Measurements from ENCODE around the gene HNRNPA3. TPM values are rescaled to one million over a fixed set of nuclear protein-coding genes. Genes with fewer than 3 reads are reported as not detected.
A peak's percentile ranks its signal among the peaks of the same experiment; 100 is the strongest.

HNRNPA3 gene
- total RNA-seq, 4 donors from 2014 or later, result 56.4 to 256 (median 107) TPM

DNA sequence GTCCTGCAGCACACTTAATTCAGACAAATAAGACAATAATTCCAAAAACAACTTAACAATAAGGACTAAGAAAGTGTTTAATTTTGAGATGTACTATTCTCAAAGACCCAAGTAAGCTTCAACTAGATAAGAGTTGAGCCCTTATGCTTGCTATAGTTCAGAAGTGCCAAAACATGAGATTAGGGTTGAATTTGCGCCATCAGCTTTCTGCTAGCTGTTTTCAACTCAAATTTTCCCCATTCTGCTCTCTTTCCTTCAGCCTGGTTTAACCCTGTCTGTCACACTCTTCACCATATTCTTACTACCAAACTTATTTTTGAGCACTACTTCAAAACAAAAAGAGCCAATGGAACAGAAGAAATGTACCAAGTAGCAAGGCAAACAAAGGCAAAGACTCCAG, 47.8 kb downstream of the HNRNPA3 start:
- H3K9me3 ChIP-seq, result no peaks in the 10 kb centered on the region
- intact Hi-C loops (cut with DNase I; ENCODE audit: low total_unique reads), result loop anchor here (5.0 to 10.0 kb wide), 2 partner anchors 48 to 1136 kb away; partner anchors contain the start of genes HNRNPA3, HOXD8 and HOXD9
- H3K4me1 ChIP-seq, result peaks cover 5 to 16% of the 10 kb centered on the region in 2 donors
- no peaks in the 10 kb centered on the region for H3K36me3 ChIP-seq
- TF ChIP-seq POLR2A (IDR thresholded peaks at IDR 0.05), result no peak
- TF ChIP-seq, protein P1, sequence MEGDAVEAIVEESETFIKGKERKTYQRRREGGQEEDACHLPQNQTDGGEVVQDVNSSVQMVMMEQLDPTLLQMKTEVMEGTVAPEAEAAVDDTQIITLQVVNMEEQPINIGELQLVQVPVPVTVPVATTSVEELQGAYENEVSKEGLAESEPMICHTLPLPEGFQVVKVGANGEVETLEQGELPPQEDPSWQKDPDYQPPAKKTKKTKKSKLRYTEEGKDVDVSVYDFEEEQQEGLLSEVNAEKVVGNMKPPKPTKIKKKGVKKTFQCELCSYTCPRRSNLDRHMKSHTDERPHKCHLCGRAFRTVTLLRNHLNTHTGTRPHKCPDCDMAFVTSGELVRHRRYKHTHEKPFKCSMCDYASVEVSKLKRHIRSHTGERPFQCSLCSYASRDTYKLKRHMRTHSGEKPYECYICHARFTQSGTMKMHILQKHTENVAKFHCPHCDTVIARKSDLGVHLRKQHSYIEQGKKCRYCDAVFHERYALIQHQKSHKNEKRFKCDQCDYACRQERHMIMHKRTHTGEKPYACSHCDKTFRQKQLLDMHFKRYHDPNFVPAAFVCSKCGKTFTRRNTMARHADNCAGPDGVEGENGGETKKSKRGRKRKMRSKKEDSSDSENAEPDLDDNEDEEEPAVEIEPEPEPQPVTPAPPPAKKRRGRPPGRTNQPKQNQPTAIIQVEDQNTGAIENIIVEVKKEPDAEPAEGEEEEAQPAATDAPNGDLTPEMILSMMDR (IDR thresholded peaks at IDR 0.05), result no peak
- no peak for DNase-seq
- peak overlapping the region; percentile 99 to 100 for H3K27ac ChIP-seq
- H3K27me3 ChIP-seq, result no peaks in the 10 kb centered on the region
- H3K4me3 ChIP-seq, result peak overlapping the region in 1 of 2 donors; percentile 78

DNA sequence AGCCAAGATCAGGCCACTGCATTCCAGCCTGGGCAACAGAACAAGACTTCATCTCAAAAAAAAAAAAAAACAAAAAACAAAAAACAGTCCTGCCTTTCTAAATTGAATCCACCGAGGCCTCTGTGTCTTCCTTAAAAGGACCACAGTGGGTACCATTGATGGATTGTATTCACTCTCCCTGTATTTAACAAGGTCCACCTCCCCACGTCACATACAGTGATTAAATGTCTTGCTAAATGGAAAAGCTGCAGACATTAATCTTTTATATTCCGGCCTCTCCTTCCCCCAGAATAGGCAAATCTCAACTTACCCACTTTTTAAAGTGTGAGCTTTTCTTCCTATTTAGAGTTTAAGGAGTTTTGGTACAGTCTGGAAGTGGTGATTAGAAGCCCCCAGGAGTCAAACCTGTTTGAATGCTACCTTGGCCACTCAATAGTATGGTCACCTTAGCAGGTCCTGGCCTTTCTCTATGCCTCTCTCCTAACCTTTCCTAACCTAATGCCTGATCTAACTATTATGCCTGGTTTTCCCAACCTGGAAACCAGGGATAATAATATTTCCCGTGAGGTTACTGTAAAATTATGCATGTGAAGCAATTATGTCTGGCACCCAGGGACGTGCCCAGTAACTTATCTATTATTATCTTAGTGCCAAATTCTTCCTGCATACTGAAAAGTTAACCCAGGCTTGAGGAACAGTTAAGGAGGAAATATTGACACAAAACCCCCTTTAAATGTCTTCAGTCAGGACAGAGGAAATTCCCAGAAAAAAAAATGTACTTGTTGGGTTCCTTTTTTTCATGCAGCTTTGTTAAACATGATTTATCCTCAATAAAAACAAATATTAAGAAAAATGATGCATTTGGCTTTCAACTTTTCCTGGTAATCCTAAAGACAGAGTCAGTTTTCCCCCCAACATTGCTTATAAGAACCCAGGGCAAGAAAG, 48.8 kb downstream of the HNRNPA3 start:
- Histone ChIP-seq H3K4me3 (peak overlapping the region; percentile 78 to 88), H3K36me3 (no peaks in the 10 kb centered on the region), H3K27ac (peak overlapping the region; percentile 99 to 100), H3K4me1 (peaks cover 10 to 12% of the 10 kb centered on the region in 2 donors), H3K27me3 (no peaks in the 10 kb centered on the region), H3K9me3 (no peaks in the 10 kb centered on the region)
- TF ChIP-seq, protein P1 (IDR thresholded peaks at IDR 0.05), result no peak
- TF ChIP-seq POLR2A (IDR thresholded peaks at IDR 0.05), result no peak
- intact Hi-C loops (cut with DNase I; ENCODE audit: low total_unique reads), result loop anchor here (5.0 to 10.0 kb wide), 2 partner anchors 49 to 1137 kb away; partner anchors contain the start of genes HNRNPA3, HOXD8 and HOXD9
- no peak for DNase-seq

DNA sequence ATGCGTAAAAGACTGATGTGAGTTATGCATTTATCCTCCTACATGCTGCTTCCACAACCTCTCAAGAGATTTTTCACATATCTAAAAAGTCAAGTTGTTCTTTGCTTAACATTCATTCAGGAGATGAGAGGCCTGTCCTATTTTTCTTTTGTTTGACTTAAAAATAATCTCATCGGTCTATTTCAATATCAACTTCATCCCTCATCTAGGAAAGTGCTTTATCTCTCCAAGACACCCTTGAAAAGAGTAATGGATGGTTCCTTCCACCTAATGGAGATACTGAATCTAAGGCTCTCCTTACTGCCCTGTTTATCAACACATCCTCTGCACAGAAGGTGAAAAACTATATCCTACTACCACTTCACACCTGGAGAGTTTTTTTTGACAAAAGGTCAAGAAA, 49.5 kb downstream of the HNRNPA3 start:
- no peak for DNase-seq
- no peaks in the 10 kb centered on the region for H3K27me3 ChIP-seq
- peak overlapping the region; percentile 99 to 100 for H3K27ac ChIP-seq
- H3K4me3 ChIP-seq, result peak overlapping the region; percentile 78 to 88
- H3K36me3 ChIP-seq, result no peaks in the 10 kb centered on the region
- TF ChIP-seq, protein P1 (IDR thresholded peaks at IDR 0.05), result no peak
- TF ChIP-seq POLR2A (IDR thresholded peaks at IDR 0.05), result peak in 1 of 2 donors; percentile 15
- no peaks in the 10 kb centered on the region for H3K9me3 ChIP-seq
- intact Hi-C loops (cut with DNase I; ENCODE audit: low total_unique reads), result loop anchor here (5.0 to 10.0 kb wide), 2 partner anchors 50 to 1137 kb away; partner anchors contain the start of genes HNRNPA3, HOXD8 and HOXD9
- peaks cover 7 to 12% of the 10 kb centered on the region in 2 donors for H3K4me1 ChIP-seq

DNA sequence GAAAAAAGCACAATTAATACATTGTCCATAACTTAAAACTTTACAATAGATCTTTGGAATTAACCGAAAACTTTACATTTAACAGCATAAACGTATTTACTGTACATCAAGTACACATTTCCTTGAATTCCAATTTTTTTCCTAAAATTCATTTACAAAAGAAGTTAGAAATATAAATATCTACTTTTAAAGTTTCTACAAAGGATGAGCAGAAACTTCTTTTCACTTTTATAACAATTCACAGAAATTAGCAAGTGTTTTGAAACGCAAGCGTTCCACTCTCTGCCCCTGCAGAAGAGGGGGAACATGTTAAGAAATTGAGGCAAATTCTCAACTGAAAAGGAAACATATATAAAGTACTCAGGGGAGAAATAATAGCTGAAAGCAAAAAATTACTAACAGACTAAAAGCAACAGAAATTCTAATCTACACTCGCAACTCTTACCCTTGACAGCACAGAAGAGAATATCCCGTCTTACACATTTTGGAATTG, 50.4 kb downstream of the HNRNPA3 start:
- peak overlapping the region; percentile 78 to 88 for H3K4me3 ChIP-seq
- H3K9me3 ChIP-seq, result no peaks in the 10 kb centered on the region
- H3K4me1 ChIP-seq, result peaks cover 4 to 12% of the 10 kb centered on the region in 2 donors
- H3K27me3 ChIP-seq, result no peaks in the 10 kb centered on the region
- H3K27ac ChIP-seq, result peak overlapping the region; percentile 99 to 100
- no peak for DNase-seq
- no peaks in the 10 kb centered on the region for H3K36me3 ChIP-seq
- TF ChIP-seq, protein P1 (IDR thresholded peaks at IDR 0.05), result no peak
- TF ChIP-seq POLR2A (IDR thresholded peaks at IDR 0.05), result no peak
- intact Hi-C loops (cut with DNase I; ENCODE audit: low total_unique reads), result loop anchor here (5.0 to 10.0 kb wide), 2 partner anchors 51 to 1138 kb away; partner anchors contain the start of genes HNRNPA3, HOXD8 and HOXD9

Data from uterus (tissue), 4 donors.